Measurements from ENCODE around the gene COL9A3. TPM values are rescaled to one million over a fixed set of nuclear protein-coding genes. Genes with fewer than 3 reads are reported as not detected.

The COL9A3 gene
- total RNA-seq, 1 donor from 2014 or later = 8.9 TPM

- no peak for DNase-seq (ENCODE audit: low spot score)
- Mint-ChIP-seq H3K27ac (ENCODE audit: unreplicated experiment) (no peak overlapping the region), H3K36me3 (ENCODE audit: low read depth) (no peaks in the 10 kb centered on the region), H3K4me1 (ENCODE audit: low read depth) (peaks cover 20% of the 10 kb centered on the region), H3K9me3 (ENCODE audit: low read depth) (no peaks in the 10 kb centered on the region), H3K27me3 (ENCODE audit: low read depth) (no peaks in the 10 kb centered on the region), H3K4me3 (ENCODE audit: unreplicated experiment) (no peak overlapping the region)
- TF ChIP-seq, protein P1, sequence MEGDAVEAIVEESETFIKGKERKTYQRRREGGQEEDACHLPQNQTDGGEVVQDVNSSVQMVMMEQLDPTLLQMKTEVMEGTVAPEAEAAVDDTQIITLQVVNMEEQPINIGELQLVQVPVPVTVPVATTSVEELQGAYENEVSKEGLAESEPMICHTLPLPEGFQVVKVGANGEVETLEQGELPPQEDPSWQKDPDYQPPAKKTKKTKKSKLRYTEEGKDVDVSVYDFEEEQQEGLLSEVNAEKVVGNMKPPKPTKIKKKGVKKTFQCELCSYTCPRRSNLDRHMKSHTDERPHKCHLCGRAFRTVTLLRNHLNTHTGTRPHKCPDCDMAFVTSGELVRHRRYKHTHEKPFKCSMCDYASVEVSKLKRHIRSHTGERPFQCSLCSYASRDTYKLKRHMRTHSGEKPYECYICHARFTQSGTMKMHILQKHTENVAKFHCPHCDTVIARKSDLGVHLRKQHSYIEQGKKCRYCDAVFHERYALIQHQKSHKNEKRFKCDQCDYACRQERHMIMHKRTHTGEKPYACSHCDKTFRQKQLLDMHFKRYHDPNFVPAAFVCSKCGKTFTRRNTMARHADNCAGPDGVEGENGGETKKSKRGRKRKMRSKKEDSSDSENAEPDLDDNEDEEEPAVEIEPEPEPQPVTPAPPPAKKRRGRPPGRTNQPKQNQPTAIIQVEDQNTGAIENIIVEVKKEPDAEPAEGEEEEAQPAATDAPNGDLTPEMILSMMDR (IDR thresholded peaks at IDR 0.05) = no peak
Observed at GRCh38 chr20:62829231-62830230, 12.7 kb downstream of the COL9A3 start.

GRCh38 chr20:62830251-62830650 lies 13.4 kb downstream of the COL9A3 start:
- Mint-ChIP-seq H3K36me3 (ENCODE audit: low read depth) (no peaks in the 10 kb centered on the region), H3K27ac (ENCODE audit: unreplicated experiment) (no peak overlapping the region), H3K4me3 (ENCODE audit: unreplicated experiment) (no peak overlapping the region), H3K4me1 (ENCODE audit: low read depth) (peaks cover 17% of the 10 kb centered on the region), H3K27me3 (ENCODE audit: low read depth) (no peaks in the 10 kb centered on the region), H3K9me3 (ENCODE audit: low read depth) (no peaks in the 10 kb centered on the region)
- DNase-seq (ENCODE audit: low spot score) = no peak
- TF ChIP-seq, protein P1 (IDR thresholded peaks at IDR 0.05) = no peak

DNA sequence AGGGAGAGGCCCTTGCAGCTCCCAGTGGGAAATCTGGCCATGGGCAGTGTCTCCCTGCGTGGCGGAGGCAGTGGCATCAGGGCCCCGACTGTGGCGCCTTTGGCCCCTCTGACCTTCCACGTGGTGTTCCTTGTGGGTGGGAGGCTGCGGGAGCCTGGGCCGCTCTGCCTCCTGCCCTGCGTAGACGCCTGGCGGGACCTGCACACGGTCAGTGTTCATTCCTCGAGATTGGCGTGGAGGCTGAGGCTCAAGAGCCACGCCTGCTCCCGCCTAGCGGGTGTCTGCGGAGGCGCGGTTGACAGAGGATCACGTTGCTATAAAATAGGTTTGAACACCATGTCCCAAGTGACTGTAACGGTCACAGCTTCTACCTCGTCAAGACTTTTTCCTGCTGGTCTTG lies 14.0 kb downstream of the COL9A3 start:
- H3K27me3 Mint-ChIP-seq (ENCODE audit: low read depth) = no peaks in the 10 kb centered on the region
- no peak for DNase-seq (ENCODE audit: low spot score)
- H3K9me3 Mint-ChIP-seq (ENCODE audit: low read depth) = no peaks in the 10 kb centered on the region
- no peak overlapping the region for H3K4me3 Mint-ChIP-seq (ENCODE audit: unreplicated experiment)
- TF ChIP-seq, protein P1 (IDR thresholded peaks at IDR 0.05) = no peak
- H3K27ac Mint-ChIP-seq (ENCODE audit: unreplicated experiment) = no peak overlapping the region
- no peaks in the 10 kb centered on the region for H3K36me3 Mint-ChIP-seq (ENCODE audit: low read depth)
- peaks cover 17% of the 10 kb centered on the region for H3K4me1 Mint-ChIP-seq (ENCODE audit: low read depth)

- Mint-ChIP-seq H3K27me3 (ENCODE audit: low read depth) (no peaks in the 10 kb centered on the region), H3K27ac (ENCODE audit: unreplicated experiment) (no peak overlapping the region), H3K36me3 (ENCODE audit: low read depth) (no peaks in the 10 kb centered on the region), H3K9me3 (ENCODE audit: low read depth) (no peaks in the 10 kb centered on the region), H3K4me1 (ENCODE audit: low read depth) (peaks cover 17% of the 10 kb centered on the region), H3K4me3 (ENCODE audit: unreplicated experiment) (no peak overlapping the region)
- no peak for DNase-seq (ENCODE audit: low spot score)
- TF ChIP-seq, protein P1 (IDR thresholded peaks at IDR 0.05) = no peak
Observed at GRCh38 chr20:62831361-62831788, 14.5 kb downstream of the COL9A3 start.

GRCh38 chr20:62831854-62832211 lies 15.0 kb downstream of the COL9A3 start:
- DNase-seq (ENCODE audit: low spot score) = no peak
- Mint-ChIP-seq H3K36me3 (ENCODE audit: low read depth) (no peaks in the 10 kb centered on the region), H3K4me1 (ENCODE audit: low read depth) (peaks cover 17% of the 10 kb centered on the region), H3K9me3 (ENCODE audit: low read depth) (no peaks in the 10 kb centered on the region), H3K4me3 (ENCODE audit: unreplicated experiment) (no peak overlapping the region), H3K27me3 (ENCODE audit: low read depth) (no peaks in the 10 kb centered on the region), H3K27ac (ENCODE audit: unreplicated experiment) (no peak overlapping the region)
- TF ChIP-seq, protein P1 (IDR thresholded peaks at IDR 0.05) = no peak

All from chondrocyte (in vitro differentiated cells).